A549 treated with AZD9567 at 1 μM for 4 hours (cell line): ENCODE results near the gene ZPBP2. TPM values are rescaled to one million over a fixed set of nuclear protein-coding genes. Genes with fewer than 3 reads are reported as not detected.

Experiments used
- total RNA-seq: library from RNA; stranded (reverse); fragments of 200-300 nt; extraction: Qiagen RNA extraction; gene quantifications from 5 replicates; pipeline ENCODE4 v1.2.3, GENCODE V29; 2022; ENCODE audit not compliant: insufficient read depth

The ZPBP2 gene
- not detected in 5 replicates for total RNA-seq

GRCh38 chr17:39867880-39868553 lies at the start of gene ZPBP2:
TSS of gene ZPBP2 (plus strand) at chr17:39868202. CDS start at chr17:39868355, 153 bp downstream.

GRCh38 chr17:39863918-39864746 lies 3.9 kb upstream of the ZPBP2 start, which contains the start of gene IKZF3:
TSS of gene IKZF3 (minus strand) at chr17:39864312. CDS start at chr17:39864126, 186 bp downstream.

Other genes with a start within 250 kb of the ZPBP2 start
- 0.10 TPM in 2 of 5 replicates, not detected in the others for gene PPP1R1B, start 241.2 kb upstream of the ZPBP2 start, total RNA-seq
- gene STARD3, start 231.1 kb upstream of the ZPBP2 start, total RNA-seq = 43.6 to 58.7 TPM (median 56.7 TPM) in 5 replicates
- gene TCAP, start 202.9 kb upstream of the ZPBP2 start, total RNA-seq = 0.88 to 1.0 TPM (median 0.98 TPM) in 4 of 5 replicates, not detected in the other
- gene PNMT, start 199.7 kb upstream of the ZPBP2 start, total RNA-seq = 0.23 to 0.27 TPM (median 0.25 TPM) in 4 of 5 replicates, not detected in the other
- 7.5 to 9.6 TPM (median 8.1 TPM) in 5 replicates for gene PGAP3, start 180.1 kb upstream of the ZPBP2 start, total RNA-seq
- gene ERBB2, start 168.1 kb upstream of the ZPBP2 start, total RNA-seq = 30.5 to 37.4 TPM (median 34.2 TPM) in 5 replicates
- gene MIEN1, start 137.7 kb upstream of the ZPBP2 start, total RNA-seq = 77.1 to 100 TPM (median 93.0 TPM) in 5 replicates
- gene GRB7, start 130.3 kb upstream of the ZPBP2 start, total RNA-seq = 2.3 to 4.8 TPM (median 3.2 TPM) in 5 replicates
- gene IKZF3, start 3.9 kb upstream of the ZPBP2 start, total RNA-seq = not detected in 5 replicates
- 2.2 to 2.6 TPM (median 2.3 TPM) in 5 replicates for gene GSDMB, start 50.4 kb downstream of the ZPBP2 start, total RNA-seq
- 34.4 to 45.1 TPM (median 43.1 TPM) in 5 replicates for gene ORMDL3, start 59.4 kb downstream of the ZPBP2 start, total RNA-seq
- not detected in 5 replicates for gene LRRC3C, start 59.5 kb downstream of the ZPBP2 start, total RNA-seq
- not detected in 5 replicates for gene GSDMA, start 94.8 kb downstream of the ZPBP2 start, total RNA-seq
- gene PSMD3, start 112.6 kb downstream of the ZPBP2 start, total RNA-seq = 170 to 185 TPM (median 176 TPM) in 5 replicates
- gene CSF3, start 147.2 kb downstream of the ZPBP2 start, total RNA-seq = 0.26 to 0.56 TPM (median 0.43 TPM) in 4 of 5 replicates, not detected in the other
- 47.9 to 56.6 TPM (median 52.6 TPM) in 5 replicates for gene MED24, start 186.2 kb downstream of the ZPBP2 start, total RNA-seq
- gene THRA, start 194.8 kb downstream of the ZPBP2 start, total RNA-seq = 16.7 to 23.1 TPM (median 21.9 TPM) in 5 replicates
- gene NR1D1, start 232.4 kb downstream of the ZPBP2 start, total RNA-seq = 7.6 to 10.0 TPM (median 8.9 TPM) in 5 replicates